GM18507 (cell line): ENCODE measurements around the gene ERCC4.
A peak's percentile ranks its signal among the peaks of the same experiment; 100 is the strongest.

Experiments used
- DNase-seq: peaks from one replicate; pipeline ENCODE4 v3.0.0; 2011; ENCODE audit warnings: low read depth; ENCODE audit not compliant: insufficient read length; ENCODE audit errors: extremely low spot score
- FAIRE-seq: peaks from 2 replicates; lab custom pipeline; 2011; peaks lifted over from hg19 to GRCh38; lab: Jason Lieb, UNC

Gene ERCC4

DNA sequence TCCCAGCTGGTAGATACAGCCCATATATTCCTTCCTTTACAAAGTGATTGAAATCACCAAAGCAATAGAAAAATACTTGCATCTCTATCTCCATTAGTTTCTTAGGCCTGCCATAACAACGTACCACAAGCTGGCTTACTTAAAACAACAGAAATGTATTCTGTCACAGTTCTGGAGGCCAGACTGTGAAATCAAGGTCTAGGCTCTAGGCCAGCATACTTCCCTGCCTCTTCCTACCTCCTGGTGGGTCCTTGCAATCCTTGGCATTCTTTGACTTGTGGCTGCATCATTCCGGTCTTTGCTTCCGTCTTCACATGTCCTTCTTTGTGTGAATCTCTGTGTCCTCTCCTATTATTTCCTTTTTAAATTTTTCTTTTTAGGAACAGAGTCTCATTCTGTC, 62.5 kb downstream of the ERCC4 start:
- FAIRE-seq (no peak), DNase-seq (no peak)

DNA sequence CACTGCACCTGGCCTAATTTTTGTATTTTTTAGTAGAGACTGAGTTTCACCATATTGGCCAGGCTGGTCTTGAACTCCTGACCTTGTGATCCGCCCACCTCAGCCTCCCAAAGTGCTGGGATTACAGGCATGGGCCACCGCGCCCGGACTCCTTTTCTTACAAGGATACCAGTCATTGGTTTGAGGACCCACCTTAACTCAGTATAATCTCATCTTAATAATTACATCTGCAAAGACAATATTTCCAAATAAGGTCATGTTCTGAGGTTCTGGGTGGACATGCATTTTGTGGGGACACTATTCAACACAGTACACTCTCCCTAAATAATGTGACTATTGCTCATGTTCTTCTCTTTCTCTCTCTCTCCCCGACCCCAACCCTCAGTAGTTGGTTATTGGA, 63.7 kb downstream of the ERCC4 start:
- FAIRE-seq = no peak

DNA sequence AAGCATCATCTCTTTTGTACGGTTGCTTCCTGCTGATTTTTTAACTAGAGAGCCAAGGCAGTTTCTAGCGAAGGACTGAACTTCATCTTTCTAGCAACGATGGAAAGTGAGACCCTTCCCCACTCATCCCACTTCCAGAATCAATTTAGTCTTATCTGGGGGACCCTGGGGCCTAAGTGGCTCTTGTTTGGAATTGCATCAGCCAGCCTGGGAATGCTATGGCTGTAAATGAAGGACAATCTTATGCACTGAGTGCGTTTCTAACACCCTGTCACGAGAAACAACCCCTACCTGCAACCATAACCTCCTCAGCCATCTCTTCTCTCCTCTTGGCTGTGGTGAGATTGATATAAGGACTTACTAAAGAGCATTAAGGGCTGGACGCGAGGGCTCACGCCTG, 64.8 kb downstream of the ERCC4 start:
- no peak for FAIRE-seq

More for the DNA sequence above, 63.7 kb downstream of the ERCC4 start:
- no peak for DNase-seq

DNA sequence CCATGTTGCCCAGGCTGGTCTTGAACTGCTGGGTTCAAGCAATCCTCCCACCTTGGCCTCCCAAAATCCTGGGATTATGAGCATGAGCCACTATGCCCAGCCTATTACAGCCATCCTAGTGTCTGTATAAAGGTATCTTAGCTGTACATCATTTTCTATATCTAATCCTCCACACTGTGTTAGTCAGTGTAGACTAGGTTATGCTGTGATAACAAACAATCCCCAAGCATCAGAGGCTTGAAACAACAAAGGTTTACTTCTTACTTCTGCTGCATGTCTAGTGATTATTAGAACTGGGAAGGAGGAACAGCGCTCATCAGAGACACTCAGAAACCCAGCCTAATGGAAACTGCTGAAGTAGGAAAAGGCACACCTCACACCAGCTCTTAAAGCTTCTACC, 68.1 kb downstream of the ERCC4 start:
- DNase-seq (no peak), FAIRE-seq (no peak)

More for the DNA sequence above, 64.8 kb downstream of the ERCC4 start:
- no peak for DNase-seq

DNA sequence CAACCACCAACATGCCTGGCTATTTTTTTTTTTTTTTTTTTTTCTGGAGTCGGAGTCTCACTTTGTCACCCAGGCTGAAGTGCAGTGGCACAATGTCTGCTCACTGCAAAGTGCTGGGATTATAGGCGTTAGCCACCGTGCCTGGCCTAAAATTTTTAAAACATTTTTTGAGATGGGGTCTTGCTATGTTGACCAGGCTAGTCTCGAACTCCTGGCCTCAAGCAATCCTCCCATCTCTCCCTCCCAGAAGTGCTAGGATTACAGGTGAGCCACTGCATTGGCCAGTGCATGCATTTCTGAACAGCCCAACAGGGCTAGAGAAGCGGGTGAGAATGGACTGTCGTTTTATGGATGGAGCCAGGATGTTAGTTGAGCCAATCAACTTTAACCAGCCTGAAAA, 72.4 kb downstream of the ERCC4 start:
- DNase-seq (no peak), FAIRE-seq (no peak)

DNA sequence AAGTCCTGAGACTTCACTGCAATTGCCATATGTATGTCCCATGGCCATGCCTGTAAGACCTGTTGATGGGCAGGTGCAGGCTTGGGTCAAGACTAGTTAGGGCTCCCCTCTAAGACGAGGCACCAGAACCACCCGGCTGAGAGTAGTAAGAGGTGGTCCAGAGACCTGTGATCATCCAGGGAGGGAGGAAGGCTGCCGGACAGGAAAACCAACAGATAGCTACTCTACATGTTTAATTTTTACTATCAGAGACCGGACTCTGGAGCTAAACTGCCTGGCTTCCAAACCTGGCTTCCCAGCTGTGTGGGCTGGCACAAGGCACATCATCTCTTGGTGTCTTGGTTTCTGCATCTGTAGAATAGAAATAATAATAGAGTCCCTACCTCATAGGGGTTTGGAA, 73.0 kb downstream of the ERCC4 start:
- DNase-seq (no peak), FAIRE-seq (no peak)

DNA sequence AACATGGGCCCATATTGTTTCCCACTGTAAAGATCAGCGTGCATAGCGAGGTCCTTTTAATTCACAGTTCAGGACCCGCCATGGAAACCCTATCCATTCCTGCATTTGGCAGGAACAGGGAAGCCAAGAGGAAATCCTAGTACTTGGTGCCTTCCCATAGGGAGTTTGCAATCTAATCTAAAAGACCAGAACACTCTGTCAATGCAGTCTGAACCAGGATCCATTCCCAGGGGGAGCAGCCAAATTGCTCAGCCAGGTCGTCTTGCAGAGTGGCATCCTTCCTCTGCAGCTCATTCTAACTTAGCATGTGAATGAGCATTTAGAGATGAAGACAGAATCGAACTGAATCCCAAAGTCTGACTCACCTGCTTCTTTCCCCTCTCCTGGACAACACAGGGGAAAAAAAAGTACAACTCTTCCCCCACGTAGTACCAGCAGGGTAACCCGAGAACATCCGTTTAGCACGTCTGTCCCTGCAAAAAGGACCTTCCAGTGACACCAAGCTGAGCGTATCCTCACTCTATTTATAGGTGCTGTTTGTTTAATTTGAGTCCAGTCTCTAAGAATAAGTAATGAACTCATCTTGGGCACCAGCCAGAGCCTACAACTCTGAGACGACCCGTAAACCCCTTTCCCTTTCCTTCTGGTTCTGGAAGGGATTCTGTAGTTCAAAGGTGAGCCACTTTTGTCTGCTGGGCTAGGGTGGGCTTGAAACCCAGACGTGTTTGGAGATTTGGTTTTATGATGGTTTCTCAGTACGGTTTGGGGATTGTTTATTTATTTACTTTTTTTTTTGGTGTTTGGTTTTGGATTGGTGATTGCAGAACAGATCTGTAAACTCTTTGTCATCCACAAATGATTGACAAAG, 74.5 kb downstream of the ERCC4 start:
- DNase-seq (no peak), FAIRE-seq (no peak)

DNA sequence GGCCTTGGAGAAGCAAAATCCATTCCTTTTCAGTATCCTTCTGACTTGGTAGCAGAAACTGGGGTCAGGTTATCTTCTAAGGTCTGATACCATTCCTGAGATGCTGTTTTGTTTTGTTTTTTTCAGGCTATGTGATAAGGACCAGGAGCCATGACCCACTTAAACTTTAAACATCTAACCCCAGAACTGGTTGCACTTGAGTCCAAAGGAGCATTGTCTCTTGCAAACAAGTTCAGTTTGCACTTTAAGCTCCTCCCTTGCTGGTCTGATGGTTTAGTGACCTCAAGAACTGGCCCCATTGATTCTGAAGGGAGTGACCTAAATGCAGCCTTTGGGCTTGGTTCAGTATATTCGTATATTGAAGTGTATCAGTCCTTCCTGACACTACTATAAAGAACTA, 75.2 kb downstream of the ERCC4 start:
- DNase-seq (no peak), FAIRE-seq (no peak)

DNA sequence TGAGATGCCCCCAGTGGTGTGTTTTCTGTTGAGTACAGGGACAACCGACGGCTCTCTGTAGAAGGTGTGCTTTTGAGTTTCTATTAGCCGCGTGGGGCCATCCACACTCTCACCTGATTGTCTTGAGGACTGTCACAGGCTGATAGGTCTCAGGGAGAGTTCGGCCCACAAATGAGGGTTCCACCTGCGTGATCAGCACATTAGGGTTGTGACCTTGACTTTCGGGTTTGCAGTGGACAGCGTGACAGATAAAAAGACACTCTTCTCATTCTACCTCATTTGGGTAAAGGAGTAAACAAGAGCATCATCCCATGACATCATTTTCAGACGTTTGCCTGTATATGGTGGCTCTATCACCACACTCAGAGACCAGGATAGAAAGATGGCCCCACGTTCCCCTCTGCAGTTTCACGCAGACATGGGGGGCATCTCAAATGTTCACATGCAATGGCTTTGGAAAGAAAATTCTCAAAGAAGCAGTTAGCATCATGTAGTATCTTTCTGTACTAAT, 76.9 kb downstream of the ERCC4 start:
- no peak for DNase-seq

DNA sequence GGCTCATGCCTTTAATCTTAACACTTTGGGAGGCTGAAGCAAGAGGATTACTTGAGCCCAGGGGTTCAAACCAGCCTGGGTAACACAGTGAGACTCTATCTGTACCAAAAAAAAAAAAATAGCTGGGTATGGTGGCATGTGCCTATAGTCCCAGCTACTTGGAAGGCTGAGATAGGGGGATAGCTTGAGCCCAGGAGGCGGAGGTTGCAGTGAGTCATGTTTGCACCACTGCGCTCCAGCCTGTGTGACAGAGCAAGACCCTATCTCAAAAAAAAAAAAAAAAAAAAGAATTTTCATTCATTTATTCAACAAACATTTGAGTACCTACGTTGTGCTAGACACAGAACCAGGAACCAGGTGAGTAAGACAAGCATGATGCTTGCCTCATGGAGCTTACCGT, 77.6 kb downstream of the ERCC4 start:
- no peak for FAIRE-seq
- DNase-seq = no peak

More for the DNA sequence above, 76.9 kb downstream of the ERCC4 start:
- no peak for FAIRE-seq

DNA sequence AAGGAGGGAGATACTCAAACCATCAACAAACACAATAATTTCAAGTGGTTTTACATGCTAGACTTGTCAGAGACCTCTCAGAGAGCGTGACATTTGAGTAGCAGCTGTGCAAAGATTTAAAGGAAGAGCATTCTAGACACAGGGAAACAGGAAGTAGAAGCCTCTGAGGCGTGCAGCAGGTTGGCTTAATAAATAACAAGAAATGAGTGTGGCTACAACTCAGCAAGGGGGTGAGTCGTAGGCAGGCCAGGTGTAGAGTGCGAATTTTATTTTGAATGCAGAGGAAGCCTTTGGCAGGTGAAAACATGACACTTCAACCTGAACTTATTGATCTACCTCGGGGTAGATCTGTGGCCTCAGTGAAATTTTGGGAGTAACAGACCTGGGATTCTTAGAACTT, 78.0 kb downstream of the ERCC4 start:
- DNase-seq = peak; percentile 39
- peak; percentile 95 for FAIRE-seq

DNA sequence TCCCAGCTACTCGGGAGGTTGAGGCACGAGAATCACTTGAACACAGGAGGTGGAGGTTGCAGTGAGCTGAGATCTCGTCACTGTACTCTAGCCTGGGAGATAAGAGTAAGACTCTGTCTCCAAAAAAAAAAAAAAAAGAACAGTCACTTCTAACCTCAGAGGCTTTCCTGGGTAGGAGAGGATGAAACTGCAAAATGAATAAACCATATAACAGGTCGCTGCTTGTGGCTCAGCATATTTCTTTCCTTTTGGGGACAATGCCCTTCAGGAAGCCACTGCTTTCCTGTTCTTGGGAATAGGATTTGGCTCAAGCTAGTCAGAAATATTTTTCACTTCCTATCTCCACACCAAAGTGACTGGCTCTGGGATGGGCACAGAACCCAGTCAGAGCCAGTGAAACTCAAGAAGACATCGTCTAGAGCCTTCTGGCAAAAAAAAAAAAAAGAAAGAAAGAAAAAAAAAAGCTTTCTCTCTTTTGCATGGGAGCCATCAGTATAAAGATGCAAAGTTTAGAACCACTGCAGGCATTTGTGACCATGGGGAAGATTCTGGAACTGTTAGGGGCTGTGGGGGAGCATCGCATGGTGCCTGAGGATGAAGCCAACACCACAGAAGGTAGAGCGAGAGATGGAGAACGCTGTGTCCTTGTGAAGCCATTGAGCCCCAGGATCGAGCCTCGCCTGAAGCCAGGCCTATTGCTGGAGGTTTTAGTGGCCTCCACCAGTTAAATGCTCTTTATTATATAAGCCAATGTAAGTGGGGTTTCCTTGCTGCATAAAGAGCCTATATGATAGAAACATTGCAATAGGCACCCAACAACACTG, 79.3 kb downstream of the ERCC4 start:
- no peak for DNase-seq
- FAIRE-seq = no peak

DNA sequence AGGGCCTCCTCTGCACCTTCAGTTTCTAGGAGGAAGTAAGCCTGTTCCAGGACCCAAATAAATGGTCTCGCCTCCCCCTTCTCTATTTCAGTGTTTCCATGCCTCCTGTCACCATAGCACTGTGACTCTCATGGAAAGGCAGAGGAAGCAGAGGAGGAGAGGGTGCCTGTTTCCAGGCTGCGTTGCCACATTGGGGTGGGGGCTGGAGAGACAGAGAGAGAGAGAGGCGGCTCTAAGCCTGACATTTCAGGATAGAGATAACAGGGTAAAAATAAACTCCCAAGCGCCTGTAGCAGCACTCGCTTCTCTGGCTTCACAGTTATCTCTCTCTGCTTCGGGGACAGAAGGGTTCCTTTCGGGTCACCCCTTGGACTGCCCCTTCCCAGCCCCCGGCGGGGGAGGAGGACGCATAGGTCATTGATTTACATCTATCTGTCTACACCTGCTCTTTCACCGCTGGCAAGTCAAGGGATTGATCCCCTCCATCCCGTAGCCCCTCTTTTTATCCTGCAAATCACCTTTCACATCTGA, 80.0 kb downstream of the ERCC4 start:
- DNase-seq (no peak), FAIRE-seq (no peak)

DNA sequence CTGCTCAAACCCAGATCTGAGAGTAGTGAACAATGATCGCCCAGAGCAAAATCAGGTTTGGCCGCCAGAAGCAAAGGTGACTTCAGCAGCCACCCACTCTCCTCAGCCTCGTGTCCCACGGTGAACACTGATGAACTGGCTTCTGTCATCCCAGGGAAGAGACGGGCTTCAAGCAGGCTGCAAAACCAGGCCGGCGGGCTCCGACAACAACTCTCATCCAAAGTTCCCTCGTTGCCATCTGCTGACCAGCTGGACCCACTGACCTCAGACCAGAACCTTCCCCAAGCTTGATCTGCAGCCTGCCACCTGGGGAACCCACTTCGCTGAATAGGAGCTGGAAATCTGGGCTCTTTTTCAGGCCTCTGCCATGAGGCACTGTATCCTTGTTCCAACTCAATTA, 81.6 kb downstream of the ERCC4 start:
- DNase-seq (no peak), FAIRE-seq (no peak)
